ENCODE measurements around the gene GLRX3. TPM values are rescaled to one million over a fixed set of nuclear protein-coding genes. Genes with fewer than 3 reads are reported as not detected.
"Not testable (repeated sequence)": the region's sequence is repeated elsewhere in the genome, so short reads cannot be mapped to it uniquely, and the experiment has no call there.

Gene GLRX3
- total RNA-seq, 2 experiments from 2014 or later: 73.8 to 83.7 TPM

- Mint-ChIP-seq H3K27me3 (peaks cover 3% of the 10 kb centered on the region), H3K4me3 (no peak overlapping the region), H3K36me3 (ENCODE audit: low read depth) (no peaks in the 10 kb centered on the region), H3K4me1 (peaks cover 2% of the 10 kb centered on the region), H3K9me3 (no peaks in the 10 kb centered on the region), H3K27ac (no peak overlapping the region)
- no peak for DNase-seq
- CTCF ChIA-PET: no interaction called here
- POLR2A ChIA-PET: no interaction called here
Measured at GRCh38 chr10:130193033-130193432, 56.8 kb downstream of the GLRX3 start.

GRCh38 chr10:130193493-130194193 lies 57.5 kb downstream of the GLRX3 start:
- H3K27ac Mint-ChIP-seq: no peak overlapping the region
- ChIA-PET CTCF (no interaction called here), POLR2A (no interaction called here)
- peaks cover 2% of the 10 kb centered on the region for H3K4me1 Mint-ChIP-seq
- DNase-seq: no peak
- H3K36me3 Mint-ChIP-seq (ENCODE audit: low read depth): no peaks in the 10 kb centered on the region
- no peaks in the 10 kb centered on the region for H3K9me3 Mint-ChIP-seq
- no peak overlapping the region for H3K4me3 Mint-ChIP-seq
- H3K27me3 Mint-ChIP-seq: peaks cover 3% of the 10 kb centered on the region

- Mint-ChIP-seq H3K4me3 (no peak overlapping the region), H3K27ac (no peak overlapping the region), H3K27me3 (peaks cover 3% of the 10 kb centered on the region), H3K9me3 (no peaks in the 10 kb centered on the region), H3K4me1 (peaks cover 2% of the 10 kb centered on the region), H3K36me3 (ENCODE audit: low read depth) (no peaks in the 10 kb centered on the region)
- POLR2A ChIA-PET: no interaction called here
- no peak for DNase-seq
- CTCF ChIA-PET: no interaction called here
Measured at GRCh38 chr10:130194194-130194990, 58.2 kb downstream of the GLRX3 start.

- no peak for DNase-seq
- Mint-ChIP-seq H3K4me1 (no peaks in the 10 kb centered on the region), H3K27me3 (peaks cover 3% of the 10 kb centered on the region), H3K9me3 (no peaks in the 10 kb centered on the region), H3K36me3 (ENCODE audit: low read depth) (no peaks in the 10 kb centered on the region), H3K4me3 (no peak overlapping the region), H3K27ac (no peak overlapping the region)
- POLR2A ChIA-PET: no interaction called here
- CTCF ChIA-PET: no interaction called here
Measured at GRCh38 chr10:130194991-130195645, 58.9 kb downstream of the GLRX3 start.

- no peaks in the 10 kb centered on the region for H3K36me3 Mint-ChIP-seq (ENCODE audit: low read depth)
- H3K9me3 Mint-ChIP-seq: no peaks in the 10 kb centered on the region
- POLR2A ChIA-PET: no interaction called here
- H3K27ac Mint-ChIP-seq: no peak overlapping the region
- CTCF ChIA-PET: no interaction called here
- peaks cover 3% of the 10 kb centered on the region for H3K27me3 Mint-ChIP-seq
- no peak for DNase-seq
- H3K4me1 Mint-ChIP-seq: no peaks in the 10 kb centered on the region
- H3K4me3 Mint-ChIP-seq: no peak overlapping the region
Measured at GRCh38 chr10:130195746-130196294, 59.6 kb downstream of the GLRX3 start.

- no peak for DNase-seq
- Mint-ChIP-seq H3K36me3 (ENCODE audit: low read depth) (no peaks in the 10 kb centered on the region), H3K4me1 (no peaks in the 10 kb centered on the region), H3K9me3 (no peaks in the 10 kb centered on the region), H3K27ac (no peak overlapping the region), H3K4me3 (no peak overlapping the region), H3K27me3 (no peaks in the 10 kb centered on the region)
- POLR2A ChIA-PET: no interaction called here
- CTCF ChIA-PET: no interaction called here
Measured at GRCh38 chr10:130196511-130197487, 60.6 kb downstream of the GLRX3 start.

GRCh38 chr10:130198651-130199050 lies 62.5 kb downstream of the GLRX3 start:
- POLR2A ChIA-PET: no interaction called here
- CTCF ChIA-PET: no interaction called here
- Mint-ChIP-seq H3K36me3 (ENCODE audit: low read depth) (no peaks in the 10 kb centered on the region), H3K9me3 (no peaks in the 10 kb centered on the region), H3K27me3 (no peaks in the 10 kb centered on the region), H3K4me3 (no peak overlapping the region), H3K27ac (no peak overlapping the region), H3K4me1 (no peaks in the 10 kb centered on the region)
- no peak for DNase-seq

GRCh38 chr10:130200179-130201042 lies 64.2 kb downstream of the GLRX3 start:
- H3K27me3 Mint-ChIP-seq: no peaks in the 10 kb centered on the region
- no peak overlapping the region for H3K4me3 Mint-ChIP-seq
- no peak for DNase-seq
- H3K27ac Mint-ChIP-seq: no peak overlapping the region
- POLR2A ChIA-PET: no interaction called here
- CTCF ChIA-PET: no interaction called here
- H3K36me3 Mint-ChIP-seq (ENCODE audit: low read depth): no peaks in the 10 kb centered on the region
- no peaks in the 10 kb centered on the region for H3K4me1 Mint-ChIP-seq
- H3K9me3 Mint-ChIP-seq: no peaks in the 10 kb centered on the region

- DNase-seq: no peak
- no peaks in the 10 kb centered on the region for H3K27me3 Mint-ChIP-seq
- no peaks in the 10 kb centered on the region for H3K9me3 Mint-ChIP-seq
- no peaks in the 10 kb centered on the region for H3K36me3 Mint-ChIP-seq (ENCODE audit: low read depth)
- H3K4me3 Mint-ChIP-seq: no peak overlapping the region
- ChIA-PET POLR2A (no interaction called here), CTCF (no interaction called here)
- no peaks in the 10 kb centered on the region for H3K4me1 Mint-ChIP-seq
- no peak overlapping the region for H3K27ac Mint-ChIP-seq
Measured at GRCh38 chr10:130201043-130201380, 64.8 kb downstream of the GLRX3 start.

GRCh38 chr10:130202150-130202549 lies 66.0 kb downstream of the GLRX3 start:
- H3K9me3 Mint-ChIP-seq; POLR2A ChIA-PET; DNase-seq; CTCF ChIA-PET; H3K27me3 Mint-ChIP-seq; H3K4me1 Mint-ChIP-seq; H3K36me3 Mint-ChIP-seq (ENCODE audit: low read depth); H3K27ac Mint-ChIP-seq; H3K4me3 Mint-ChIP-seq: not testable (repeated sequence)

GRCh38 chr10:130202984-130203621 lies 66.9 kb downstream of the GLRX3 start:
- Mint-ChIP-seq H3K27me3 (no peaks in the 10 kb centered on the region), H3K36me3 (ENCODE audit: low read depth) (no peaks in the 10 kb centered on the region), H3K27ac (no peak overlapping the region), H3K9me3 (no peaks in the 10 kb centered on the region), H3K4me1 (no peaks in the 10 kb centered on the region), H3K4me3 (no peak overlapping the region)
- no peak for DNase-seq
- CTCF ChIA-PET: no interaction called here
- POLR2A ChIA-PET: no interaction called here

- H3K36me3 Mint-ChIP-seq (ENCODE audit: low read depth): no peaks in the 10 kb centered on the region
- CTCF ChIA-PET: no interaction called here
- H3K27ac Mint-ChIP-seq: no peak overlapping the region
- DNase-seq: no peak
- POLR2A ChIA-PET: no interaction called here
- no peaks in the 10 kb centered on the region for H3K9me3 Mint-ChIP-seq
- H3K27me3 Mint-ChIP-seq: no peaks in the 10 kb centered on the region
- no peak overlapping the region for H3K4me3 Mint-ChIP-seq
- no peaks in the 10 kb centered on the region for H3K4me1 Mint-ChIP-seq
Measured at GRCh38 chr10:130203626-130204025, 67.4 kb downstream of the GLRX3 start.

Measured in activated CD4-positive, alpha-beta memory T cell treated with anti-CD3 and anti-CD28 coated beads, Interleukin-2, amount 10 ng/mL, durations not matched to agents 7 days and 5 days (primary cell).